GM12878 (cell line): ENCODE measurements around the gene HCFC1R1. TPM values are rescaled to one million over a fixed set of nuclear protein-coding genes. Genes with fewer than 3 reads are reported as not detected.

Experiments used
- BACH1 ChIP-seq: fragments of 450-650 bp; IDR thresholded peaks from 2 replicates; pipeline ENCODE4 v1.6.1; 2017; ENCODE audit warnings: mild to moderate bottlenecking, borderline replicate concordance
- CEBPZ ChIP-seq: fragments of 150-350 bp; IDR thresholded peaks from 2 replicates; pipeline ENCODE4 v1.6.1; 2016; ENCODE audit warnings: low read depth, low read length
- IRF3 ChIP-seq: fragments of 450-650 bp; IDR thresholded peaks from 2 replicates; pipeline ENCODE4 v1.6.1; 2014; ENCODE audit warnings: mild to moderate bottlenecking
- MAX ChIP-seq: IDR thresholded peaks from 2 replicates; pipeline ENCODE4 v1.6.1; 2012; ENCODE audit warnings: low read depth, low read length, improper control_type of control experiment
- MTA3 ChIP-seq: IDR thresholded peaks from 2 replicates; pipeline ENCODE4 v1.6.1; 2012; ENCODE audit warnings: low read length, inconsistent platforms, borderline replicate concordance
- POLR2A ChIP-seq: IDR thresholded peaks from 2 replicates; pipeline ENCODE4 v1.6.1; 2011; ENCODE audit warnings: low read depth, mild to moderate bottlenecking, low read length
- ZBTB33 ChIP-seq: fragments of 450-650 bp; IDR thresholded peaks from 2 replicates; pipeline ENCODE4 v1.6.1; 2017; ENCODE audit warnings: mild to moderate bottlenecking
- ZNF217 ChIP-seq: fragments of 450-650 bp; IDR thresholded peaks from 2 replicates; pipeline ENCODE4 v1.6.1; 2017; ENCODE audit warnings: antibody characterized with exemption, mild to moderate bottlenecking
- ZNF622 ChIP-seq: fragments of 450-650 bp; IDR thresholded peaks from 2 replicates; pipeline ENCODE4 v1.6.1; 2017; ENCODE audit warnings: mild to moderate bottlenecking, inconsistent platforms
- polyA plus RNA-seq, 11 experiments: library from polyadenylated mRNA; depleted of rRNA in 4 of 11; unstranded in 6 of 11; stranded (reverse) in 5 of 11; fragments of >200 nt; fragmentation: Nextera tagmentation in 4 of 11; fragmentation: Illumina TruSeq in 1 of 11; extraction: Ambion mirVana in 4 of 11; extraction: Trizol in 1 of 11; gene quantifications; 1 replicate in 1 of 11; 2 replicates in 10 of 11; pipeline versions ENCODE4 v1.2.1 to v1.2.3, GENCODE V29; 2011 to 2016; ENCODE audit warnings: inconsistent platforms in 2 of 11, missing spikeins in 2 of 11, low read depth in 1 of 11
- total RNA-seq, 4 experiments: library from RNA; depleted of rRNA in 3 of 4; stranded (reverse); fragments of >200 nt in 3 of 4; fragmentation: Illumina TruSeq in 1 of 4; extraction: Trizol in 1 of 4; gene quantifications; 2 replicates each; pipeline versions ENCODE4 v1.2.1 to v1.2.3, GENCODE V29; 2013 to 2021
- TF ChIP-seq, protein P1 (sequence below): fragments of 450-650 bp; IDR thresholded peaks from 2 replicates; pipeline ENCODE4 v1.6.1; 2017; ENCODE audit warnings: mild to moderate bottlenecking, moderate library complexity
- TF ChIP-seq, protein P2 (sequence below): fragments of 450-650 bp; formaldehyde crosslinking; IDR thresholded peaks from 2 replicates; pipeline ENCODE4 v1.4.0; 2020; ENCODE audit warnings: mild to moderate bottlenecking, moderate library complexity

HCFC1R1 gene
- total and polyA plus RNA-seq, 10 of the 15 experiments (the other 5 are each of a cell fraction or from before 2014, with no cell fraction given), result 2.8 to 42.5 (median 20.4) TPM

- TF ChIP-seq, protein P1, sequence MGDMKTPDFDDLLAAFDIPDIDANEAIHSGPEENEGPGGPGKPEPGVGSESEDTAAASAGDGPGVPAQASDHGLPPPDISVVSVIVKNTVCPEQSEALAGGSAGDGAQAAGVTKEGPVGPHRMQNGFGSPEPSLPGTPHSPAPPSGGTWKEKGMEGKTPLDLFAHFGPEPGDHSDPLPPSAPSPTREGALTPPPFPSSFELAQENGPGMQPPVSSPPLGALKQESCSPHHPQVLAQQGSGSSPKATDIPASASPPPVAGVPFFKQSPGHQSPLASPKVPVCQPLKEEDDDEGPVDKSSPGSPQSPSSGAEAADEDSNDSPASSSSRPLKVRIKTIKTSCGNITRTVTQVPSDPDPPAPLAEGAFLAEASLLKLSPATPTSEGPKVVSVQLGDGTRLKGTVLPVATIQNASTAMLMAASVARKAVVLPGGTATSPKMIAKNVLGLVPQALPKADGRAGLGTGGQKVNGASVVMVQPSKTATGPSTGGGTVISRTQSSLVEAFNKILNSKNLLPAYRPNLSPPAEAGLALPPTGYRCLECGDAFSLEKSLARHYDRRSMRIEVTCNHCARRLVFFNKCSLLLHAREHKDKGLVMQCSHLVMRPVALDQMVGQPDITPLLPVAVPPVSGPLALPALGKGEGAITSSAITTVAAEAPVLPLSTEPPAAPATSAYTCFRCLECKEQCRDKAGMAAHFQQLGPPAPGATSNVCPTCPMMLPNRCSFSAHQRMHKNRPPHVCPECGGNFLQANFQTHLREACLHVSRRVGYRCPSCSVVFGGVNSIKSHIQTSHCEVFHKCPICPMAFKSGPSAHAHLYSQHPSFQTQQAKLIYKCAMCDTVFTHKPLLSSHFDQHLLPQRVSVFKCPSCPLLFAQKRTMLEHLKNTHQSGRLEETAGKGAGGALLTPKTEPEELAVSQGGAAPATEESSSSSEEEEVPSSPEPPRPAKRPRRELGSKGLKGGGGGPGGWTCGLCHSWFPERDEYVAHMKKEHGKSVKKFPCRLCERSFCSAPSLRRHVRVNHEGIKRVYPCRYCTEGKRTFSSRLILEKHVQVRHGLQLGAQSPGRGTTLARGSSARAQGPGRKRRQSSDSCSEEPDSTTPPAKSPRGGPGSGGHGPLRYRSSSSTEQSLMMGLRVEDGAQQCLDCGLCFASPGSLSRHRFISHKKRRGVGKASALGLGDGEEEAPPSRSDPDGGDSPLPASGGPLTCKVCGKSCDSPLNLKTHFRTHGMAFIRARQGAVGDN, result no peak
- TF ChIP-seq ZNF622, result no peak
- TF ChIP-seq IRF3, result peak; percentile 37; the same call in 1 of the 2 replicates
- TF ChIP-seq, protein P2, sequence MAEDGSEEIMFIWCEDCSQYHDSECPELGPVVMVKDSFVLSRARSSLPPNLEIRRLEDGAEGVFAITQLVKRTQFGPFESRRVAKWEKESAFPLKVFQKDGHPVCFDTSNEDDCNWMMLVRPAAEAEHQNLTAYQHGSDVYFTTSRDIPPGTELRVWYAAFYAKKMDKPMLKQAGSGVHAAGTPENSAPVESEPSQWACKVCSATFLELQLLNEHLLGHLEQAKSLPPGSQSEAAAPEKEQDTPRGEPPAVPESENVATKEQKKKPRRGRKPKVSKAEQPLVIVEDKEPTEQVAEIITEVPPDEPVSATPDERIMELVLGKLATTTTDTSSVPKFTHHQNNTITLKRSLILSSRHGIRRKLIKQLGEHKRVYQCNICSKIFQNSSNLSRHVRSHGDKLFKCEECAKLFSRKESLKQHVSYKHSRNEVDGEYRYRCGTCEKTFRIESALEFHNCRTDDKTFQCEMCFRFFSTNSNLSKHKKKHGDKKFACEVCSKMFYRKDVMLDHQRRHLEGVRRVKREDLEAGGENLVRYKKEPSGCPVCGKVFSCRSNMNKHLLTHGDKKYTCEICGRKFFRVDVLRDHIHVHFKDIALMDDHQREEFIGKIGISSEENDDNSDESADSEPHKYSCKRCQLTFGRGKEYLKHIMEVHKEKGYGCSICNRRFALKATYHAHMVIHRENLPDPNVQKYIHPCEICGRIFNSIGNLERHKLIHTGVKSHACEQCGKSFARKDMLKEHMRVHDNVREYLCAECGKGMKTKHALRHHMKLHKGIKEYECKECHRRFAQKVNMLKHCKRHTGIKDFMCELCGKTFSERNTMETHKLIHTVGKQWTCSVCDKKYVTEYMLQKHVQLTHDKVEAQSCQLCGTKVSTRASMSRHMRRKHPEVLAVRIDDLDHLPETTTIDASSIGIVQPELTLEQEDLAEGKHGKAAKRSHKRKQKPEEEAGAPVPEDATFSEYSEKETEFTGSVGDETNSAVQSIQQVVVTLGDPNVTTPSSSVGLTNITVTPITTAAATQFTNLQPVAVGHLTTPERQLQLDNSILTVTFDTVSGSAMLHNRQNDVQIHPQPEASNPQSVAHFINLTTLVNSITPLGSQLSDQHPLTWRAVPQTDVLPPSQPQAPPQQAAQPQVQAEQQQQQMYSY (CRISPR knock-in tag), result no peak
- no peak for TF ChIP-seq MAX
- no peak for TF ChIP-seq CEBPZ
- TF ChIP-seq BACH1, result 0 out of 2 replicates have a peak, but pooled peaks have one; percentile 45
- TF ChIP-seq ZBTB33, result no peak
- TF ChIP-seq ZNF217, result no peak
- TF ChIP-seq POLR2A, result no peak
- TF ChIP-seq MTA3, result no peak
Measured at GRCh38 chr16:2983706-2984136, 40.0 kb downstream of the HCFC1R1 start (continued).
